Placental epithelial cell (primary cell): ENCODE results near the gene CKMT2. TPM values are rescaled to one million over a fixed set of nuclear protein-coding genes. Genes with fewer than 3 reads are reported as not detected.

Source experiments
- small RNA-seq: library from RNA; depleted of rRNA; stranded (forward); fragments of <200 nt; gene quantifications from one replicate; pipeline ENCODE3, GENCODE V24; 2012
- total RNA-seq: library from RNA; depleted of rRNA; stranded (reverse); fragments of >200 nt; gene quantifications from 2 replicates; pipeline ENCODE4 v1.2.3, GENCODE V29; 2012

Gene CKMT2
- 0.54 TPM in 1 of 2 replicates, not detected in the other for total RNA-seq

GRCh38 chr5:81233080-81233634 lies at the start of gene CKMT2:
Gene CKMT2 (plus strand): TSS chr5:81233322. CDS start chr5:81251133, 17,811 bp downstream.

GRCh38 chr5:81301271-81302015 lies 68.3 kb downstream of the CKMT2 start, which contains the start of gene ZCCHC9:
Gene ZCCHC9 (plus strand): TSS chr5:81301587. CDS start chr5:81304758, 3,171 bp downstream.

Small RNA genes lying within 50 kb of the gene (small RNA-seq; reads per million reads assigned to genes)
- gene AC026436.1, result not detected

Other genes with a start within 250 kb of the CKMT2 start
- 25.1 and 28.0 TPM in 2 replicates for gene ZCCHC9, start 68.3 kb downstream of the CKMT2 start, total RNA-seq
- gene ACOT12, start 160.8 kb downstream of the CKMT2 start, total RNA-seq, result not detected in 2 replicates